GM21390 (cell line): ENCODE data around the gene GPR146.

ENCODE experiments used
- ATAC-seq: cut with Tn5 transposase; IDR thresholded peaks from one replicate; pipeline ENCODE4 v1.9.1; 2021; ENCODE audit not compliant: unreplicated experiment

Gene GPR146

DNA sequence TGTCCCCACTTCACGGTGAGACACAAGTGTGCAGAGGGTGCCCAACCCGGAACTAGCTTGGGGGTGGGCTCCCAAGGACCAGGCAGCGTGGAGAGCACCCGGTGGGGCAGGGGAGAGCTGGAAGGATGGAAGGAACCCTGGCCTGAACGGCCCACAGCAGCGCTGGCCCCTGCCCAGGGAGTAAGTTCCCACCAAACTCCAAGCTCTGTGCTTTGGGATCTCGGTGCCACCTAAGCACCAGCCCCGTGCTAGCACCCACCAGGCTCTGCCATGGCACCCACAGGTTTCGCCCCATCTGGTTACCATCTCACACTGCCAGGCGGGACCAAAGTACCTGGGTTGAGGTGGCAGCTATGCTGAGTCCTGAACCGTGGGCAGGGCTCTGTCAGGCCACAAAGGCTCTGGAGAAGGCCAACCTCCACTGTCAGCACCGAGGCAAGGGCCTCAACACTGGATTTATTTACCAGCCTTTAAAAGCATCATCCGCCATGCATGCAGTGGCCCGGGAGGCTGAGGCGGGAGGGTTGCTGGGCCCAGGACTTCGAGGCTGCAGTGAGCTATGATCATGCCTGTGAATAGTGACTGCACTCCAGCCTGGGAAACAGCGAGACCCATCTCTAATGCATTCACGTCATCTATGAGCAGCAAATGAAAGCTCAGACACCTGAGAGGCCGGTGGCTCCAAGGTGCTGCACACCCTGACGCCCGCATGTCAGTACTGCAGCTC lies 59.6 kb downstream of the GPR146 start:
- no peak for ATAC-seq

DNA sequence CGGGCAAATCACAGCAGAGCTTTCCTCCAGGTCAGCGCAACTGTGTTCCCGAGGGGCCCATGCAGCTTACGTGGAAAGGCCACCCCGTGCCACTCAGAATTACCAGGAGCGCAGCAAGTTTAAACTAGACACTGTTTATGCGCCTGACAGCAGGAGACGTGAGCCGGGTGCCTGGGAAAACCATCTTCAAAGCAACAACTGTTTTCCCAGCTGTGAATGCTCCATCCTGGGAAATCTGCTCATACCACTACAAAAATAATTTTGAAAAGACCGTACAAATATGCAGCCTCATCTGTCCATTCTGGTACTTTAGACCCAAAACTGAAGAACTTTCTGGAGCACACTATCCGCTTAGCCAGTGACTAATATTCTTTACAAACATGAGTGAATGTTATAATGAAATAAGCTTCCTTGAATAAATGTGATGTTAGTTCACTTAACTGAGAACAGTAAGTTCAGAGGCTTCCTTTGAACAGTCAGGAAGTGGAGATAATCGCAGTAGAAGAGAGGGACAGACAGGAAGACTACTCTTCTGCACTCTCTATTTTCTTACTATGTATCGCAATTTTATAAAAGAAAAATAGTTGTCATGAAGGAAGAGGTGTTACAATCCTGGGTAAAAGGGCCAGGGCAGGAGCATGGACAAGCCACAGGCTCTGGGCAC lies 60.3 kb downstream of the GPR146 start:
- no peak for ATAC-seq

DNA sequence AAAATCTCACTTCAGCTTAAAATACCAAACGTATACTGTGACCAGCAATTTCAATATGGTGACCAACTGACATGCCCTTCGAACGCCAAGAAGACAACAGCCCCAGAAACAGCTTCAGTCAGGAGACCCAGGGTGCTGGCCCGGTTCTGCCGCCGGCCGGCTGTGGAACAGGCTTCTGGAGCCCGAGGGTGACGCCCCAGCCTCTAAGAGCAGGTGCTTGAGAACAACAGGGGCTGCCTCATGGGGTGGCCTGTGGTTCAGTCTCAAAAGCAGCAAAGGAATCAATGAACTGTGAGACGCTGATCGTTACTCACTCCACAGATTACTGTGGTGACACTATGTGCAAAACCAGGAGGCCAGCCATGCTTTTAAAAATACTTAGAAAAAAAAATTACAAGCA lies 60.8 kb downstream of the GPR146 start:
- ATAC-seq, result peak; percentile 49

DNA sequence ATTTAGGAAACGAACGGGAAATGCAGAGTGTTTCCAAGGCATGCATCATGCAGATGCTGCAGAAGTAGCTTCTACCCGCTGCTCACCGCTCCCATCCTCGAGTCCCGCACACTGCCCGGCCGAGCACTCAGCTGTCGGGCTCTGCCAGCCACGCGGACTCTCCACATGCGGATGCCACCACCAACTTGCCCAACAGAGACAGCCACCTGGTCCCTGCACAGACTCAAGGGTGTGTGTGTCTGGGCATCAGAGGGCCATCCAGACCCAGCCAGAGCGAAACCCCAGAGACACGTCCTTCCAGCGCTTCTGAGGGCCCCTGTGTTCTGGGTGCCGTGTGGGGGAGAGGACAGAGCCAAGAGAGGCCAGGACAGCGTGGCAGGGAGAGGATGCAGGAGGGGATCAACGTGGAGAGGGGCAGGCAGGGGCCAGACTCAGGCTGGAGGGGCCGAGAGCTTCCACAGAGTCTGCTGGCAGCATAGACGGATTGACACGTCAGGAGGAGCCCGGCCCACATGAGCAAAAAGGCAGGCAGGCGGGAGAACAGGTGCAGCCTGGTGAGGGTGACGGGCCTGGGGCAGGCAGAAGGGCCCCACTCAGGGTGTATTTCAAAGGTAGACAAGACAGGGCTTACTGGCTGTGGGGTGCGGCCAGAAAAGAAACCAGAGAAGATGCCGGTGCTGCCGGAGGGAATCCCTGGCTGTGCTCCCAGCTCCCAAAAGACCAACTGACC lies 61.9 kb downstream of the GPR146 start:
- no peak for ATAC-seq

DNA sequence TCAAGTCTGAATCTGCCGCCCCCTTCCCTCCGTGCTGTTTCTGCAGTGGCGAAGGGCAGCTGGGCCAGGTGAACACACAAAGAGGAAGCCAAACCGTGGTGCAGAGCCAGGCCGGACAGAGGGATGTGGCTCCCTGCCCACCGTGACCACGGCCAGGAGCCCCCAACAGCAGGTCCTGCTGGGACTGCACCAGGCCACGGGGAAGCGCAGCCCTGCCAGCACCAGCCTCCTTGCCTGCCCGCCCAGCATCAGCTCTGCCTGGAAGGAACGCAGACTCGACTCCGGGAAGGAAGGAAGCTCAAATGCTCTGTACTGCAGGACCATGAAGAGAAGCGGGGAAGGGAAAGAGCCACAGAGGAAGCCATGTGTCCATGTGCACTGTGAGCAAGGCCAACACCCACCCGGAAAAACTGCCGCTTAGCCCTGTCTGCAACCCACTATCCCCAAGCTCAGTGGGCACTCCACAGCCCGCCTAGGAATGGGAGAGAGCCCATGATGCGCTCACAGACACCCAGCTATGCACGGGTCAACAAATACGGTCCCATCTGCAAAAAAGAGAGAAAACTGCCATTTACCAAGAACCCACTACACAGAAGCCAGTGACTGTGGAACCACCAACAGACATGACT lies 62.6 kb downstream of the GPR146 start:
- no peak for ATAC-seq

DNA sequence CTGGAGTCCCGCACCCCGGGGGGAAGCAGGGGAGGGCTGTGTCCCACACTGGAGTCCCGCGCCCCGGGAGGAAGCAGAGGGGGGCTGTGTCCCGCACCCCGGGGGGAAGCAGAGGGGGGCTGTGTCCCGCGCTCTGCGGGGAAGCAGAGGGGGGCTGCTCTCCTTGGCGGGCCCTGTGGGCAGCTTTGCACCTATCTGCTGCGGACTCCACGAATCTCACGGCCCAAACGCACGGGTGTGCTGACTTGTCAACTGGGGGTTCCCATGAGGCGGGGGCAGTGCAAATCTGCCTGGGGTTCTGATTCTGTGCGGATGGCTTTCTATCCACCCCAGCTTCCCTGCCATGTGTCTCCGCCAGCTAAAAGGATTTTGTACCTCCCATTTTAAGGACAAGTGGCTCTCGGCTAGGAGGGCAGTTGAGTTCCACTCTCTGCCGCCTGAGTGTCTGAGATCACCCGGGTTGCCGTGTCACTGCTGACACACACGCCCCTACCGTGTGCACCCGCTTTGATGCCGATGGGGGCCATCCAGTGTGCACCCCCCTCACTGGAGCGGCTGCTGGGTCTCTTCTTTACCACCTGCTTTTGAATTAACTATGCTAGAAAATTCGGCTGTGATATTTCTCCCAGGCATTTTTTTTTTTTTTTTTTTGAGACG lies 64.0 kb downstream of the GPR146 start:
- ATAC-seq, result no peak
